H9 (cell line): ENCODE data around the gene ARHGAP8. TPM values are rescaled to one million over a fixed set of nuclear protein-coding genes. Genes with fewer than 3 reads are reported as not detected.

ENCODE experiments used
- DNase-seq: peaks from one replicate; pipeline ENCODE4 v3.0.0-alpha.2; 2017
- H2AFZ ChIP-seq: one replicate; pipeline ENCODE4 v1.6.1; 2013; ENCODE audit warnings: mild to moderate bottlenecking, low read length, control low read depth, moderate library complexity
- H2AK5ac ChIP-seq: 2 replicates; pipeline ENCODE4 v1.6.1; 2013; ENCODE audit warnings: low read length, control low read depth, mixed read lengths; ENCODE audit not compliant: insufficient read length
- H2BK120ac ChIP-seq: one replicate; pipeline ENCODE4 v1.6.1; 2013; ENCODE audit warnings: low read depth, mild to moderate bottlenecking, low read length, control low read depth, inconsistent platforms; ENCODE audit not compliant: poor library complexity, severe bottlenecking
- H2BK12ac ChIP-seq: 2 replicates; pipeline ENCODE4 v1.6.1; 2013; ENCODE audit warnings: low read length, control low read depth, mixed read lengths, low read depth; ENCODE audit not compliant: insufficient read length
- H2BK15ac ChIP-seq: 2 replicates; pipeline ENCODE4 v1.6.1; 2013; ENCODE audit warnings: low read depth, low read length, control low read depth
- H2BK20ac ChIP-seq: one replicate; pipeline ENCODE4 v1.6.1; 2013; ENCODE audit warnings: low read depth, mild to moderate bottlenecking, low read length, control low read depth, inconsistent platforms; ENCODE audit not compliant: poor library complexity, severe bottlenecking
- H2BK5ac ChIP-seq: 2 replicates; pipeline ENCODE4 v1.6.1; 2013; ENCODE audit warnings: low read length, control low read depth, mixed read lengths; ENCODE audit not compliant: insufficient read length
- H3K14ac ChIP-seq: 2 replicates; pipeline ENCODE4 v1.6.1; 2013; ENCODE audit warnings: low read length, control low read depth; ENCODE audit not compliant: insufficient read depth
- H3K18ac ChIP-seq: 2 replicates; pipeline ENCODE4 v1.6.1; 2013; ENCODE audit warnings: low read depth, mild to moderate bottlenecking, mixed read lengths, low read length, control low read depth; ENCODE audit not compliant: insufficient read length
- H3K23ac ChIP-seq: 2 replicates; pipeline ENCODE4 v1.6.1; 2013; ENCODE audit warnings: low read length, control low read depth, mixed read lengths, low read depth; ENCODE audit not compliant: insufficient read length
- H3K23me2 ChIP-seq: 2 replicates; pipeline ENCODE4 v1.6.1; 2013; ENCODE audit warnings: low read depth, mild to moderate bottlenecking, mixed read lengths, low read length, control low read depth; ENCODE audit not compliant: insufficient read length, poor library complexity, severe bottlenecking
- H3K27ac ChIP-seq: 2 replicates; pipeline ENCODE4 v1.5.1; 2013; ENCODE audit warnings: low read length, control low read depth, mixed read lengths, low read depth; ENCODE audit not compliant: insufficient read length
- H3K27me3 ChIP-seq: 2 replicates; pipeline ENCODE4 v1.6.1; 2013; ENCODE audit warnings: low read length, control low read depth, inconsistent platforms; ENCODE audit not compliant: insufficient read depth
- H3K4ac ChIP-seq: 2 replicates; pipeline ENCODE4 v1.6.1; 2013; ENCODE audit warnings: low read depth, mild to moderate bottlenecking, control low read depth, inconsistent platforms, low read length, moderate library complexity
- H3K4me1 ChIP-seq: 2 replicates; pipeline ENCODE4 v1.6.1; 2013; ENCODE audit warnings: low read length, control low read depth, inconsistent platforms; ENCODE audit not compliant: insufficient read depth
- H3K4me2 ChIP-seq: 2 replicates; pipeline ENCODE4 v1.6.1; 2013; ENCODE audit warnings: low read length, control low read depth, mixed read lengths; ENCODE audit not compliant: insufficient read length, insufficient read depth
- H3K56ac ChIP-seq: 2 replicates; pipeline ENCODE4 v1.6.1; 2013; ENCODE audit warnings: low read depth, mild to moderate bottlenecking, mixed read lengths, low read length, control low read depth; ENCODE audit not compliant: insufficient read length
- H3K79me1 ChIP-seq: 2 replicates; pipeline ENCODE4 v1.6.1; 2013; ENCODE audit warnings: low read depth, mild to moderate bottlenecking, moderate library complexity, low read length, control low read depth, inconsistent platforms; ENCODE audit not compliant: insufficient read depth, poor library complexity, severe bottlenecking
- H3K79me2 ChIP-seq: 2 replicates; pipeline ENCODE4 v1.6.1; 2013; ENCODE audit warnings: low read length, control low read depth, inconsistent platforms; ENCODE audit not compliant: insufficient read depth
- H3K9ac ChIP-seq: 2 replicates; pipeline ENCODE4 v1.6.1; 2013; ENCODE audit warnings: low read length, control low read depth, mixed read lengths; ENCODE audit not compliant: insufficient read length; ENCODE audit errors: extremely low read depth
- H3K9me3 ChIP-seq: one replicate; pipeline ENCODE4 v1.6.1; 2013; ENCODE audit warnings: low read depth, low read length, inconsistent platforms; ENCODE audit not compliant: control insufficient read depth
- H3T11ph ChIP-seq: one replicate; pipeline ENCODE4 v1.6.1; 2013; ENCODE audit warnings: mild to moderate bottlenecking, low read length, control low read depth, inconsistent platforms
- H4K20me1 ChIP-seq: one replicate; pipeline ENCODE4 v1.6.1; 2013; ENCODE audit not compliant: control insufficient read depth, insufficient read length, insufficient read depth
- H4K5ac ChIP-seq: 2 replicates; pipeline ENCODE4 v1.6.1; 2013; ENCODE audit warnings: low read depth, mild to moderate bottlenecking, mixed read lengths, low read length, control low read depth; ENCODE audit not compliant: insufficient read length
- H4K8ac ChIP-seq: replicated peaks from 2 replicates; pipeline ENCODE4 v1.6.1; 2013; ENCODE audit warnings: low read length, control low read depth, mixed read lengths, low read depth; ENCODE audit not compliant: insufficient read length
- H4K91ac ChIP-seq: 2 replicates; pipeline ENCODE4 v1.6.1; 2013; ENCODE audit warnings: low read depth, mild to moderate bottlenecking, moderate library complexity, mixed read lengths, low read length, control low read depth; ENCODE audit not compliant: insufficient read length
- H3K27ac Mint-ChIP-seq, 3 experiments: 2 replicates in 2 of 3; 3 replicates in 1 of 3; pipeline ENCODE4 v1.8.0; 2020 to 2021; ENCODE audit warnings: mixed read lengths in 3 of 3, mild to moderate bottlenecking in 1 of 3, moderate library complexity in 1 of 3
- H3K27me3 Mint-ChIP-seq: 2 replicates; pipeline ENCODE4 v1.8.0; 2021; ENCODE audit warnings: low read depth, mild to moderate bottlenecking, moderate library complexity, mixed read lengths
- H3K36me3 Mint-ChIP-seq, 3 experiments: 2 replicates in 2 of 3; 3 replicates in 1 of 3; pipeline ENCODE4 v1.8.0; 2020 to 2021; ENCODE audit warnings: low read depth in 3 of 3, mixed read lengths in 3 of 3; ENCODE audit not compliant: insufficient read depth in 1 of 3
- H3K4me1 Mint-ChIP-seq, 2 experiments: 2 replicates each; pipeline ENCODE4 v1.8.0; 2020; ENCODE audit warnings: mixed read lengths in 2 of 2
- H3K4me3 Mint-ChIP-seq, 2 experiments: 2 replicates in 1 of 2; 3 replicates in 1 of 2; pipeline ENCODE4 v1.8.0; 2020 to 2021; ENCODE audit warnings: mild to moderate bottlenecking in 2 of 2, mixed read lengths in 2 of 2, moderate library complexity in 1 of 2
- H3K9me3 Mint-ChIP-seq, 2 experiments: 2 replicates in 1 of 2; 3 replicates in 1 of 2; pipeline ENCODE4 v1.8.0; 2020; ENCODE audit warnings: mild to moderate bottlenecking in 2 of 2, mixed read lengths in 2 of 2, moderate library complexity in 1 of 2
- CTCF ChIP-seq: fragments of 200-600 bp; sonication (generic); conservative IDR thresholded peaks from 3 replicates; pipeline ENCODE4 v1.8.0; 2021; ENCODE audit warnings: antibody characterized with exemption, mild to moderate bottlenecking
- WGBS: extraction: QIAGEN DNeasy Blood & Tissue Kit; methylation state at CpG from one replicate; pipeline ENCODE4 v1.1.7; 2013; ENCODE audit warnings: missing lambda C conversion rate, low lambda C conversion rate, mixed read lengths; ENCODE audit not compliant: insufficient read length; ENCODE audit errors: extremely low coverage; 5-methylcytosine and 5-hydroxymethylcytosine counted together
- total RNA-seq: library from RNA; stranded (reverse); gene quantifications from 2 replicates; pipeline ENCODE4 v1.2.1, GENCODE V29; 2021

Gene ARHGAP8
- total RNA-seq, 1 experiment from 2014 or later = 35.4 TPM

GRCh38 chr22:44743247-44743646, 9.1 kb upstream of the ARHGAP8 start:
- H4K5ac ChIP-seq = no peak overlapping the region
- WGBS = no CpG with 5 or more reads among the region's 11 CpGs
- Mint-ChIP-seq H3K9me3 (0 out of 5 replicates have a peak, but pooled peaks cover 0 to 2% of the 10 kb centered on the region in 2 experiments), H3K36me3 (no peaks in the 10 kb centered on the region; a peak in 1 of 7 replicates), H3K4me3 (no peak overlapping the region), H3K4me1 (peaks cover 22 to 32% of the 10 kb centered on the region in 2 experiments), H3K27me3 (peaks cover 39% of the 10 kb centered on the region), H3K27ac (no peak overlapping the region)
- no peak overlapping the region for H3K56ac ChIP-seq
- H2AFZ ChIP-seq = no peak overlapping the region
- no peak overlapping the region for H2BK5ac ChIP-seq
- no peak overlapping the region for H3K27ac ChIP-seq
- H3K27me3 ChIP-seq = no peaks in the 10 kb centered on the region
- no peak for TF ChIP-seq CTCF
- H2BK12ac ChIP-seq = no peak overlapping the region
- no peak overlapping the region for H3T11ph ChIP-seq
- no peaks in the 10 kb centered on the region for H3K79me2 ChIP-seq
- no peak overlapping the region for H3K23ac ChIP-seq
- no peak overlapping the region for H2BK15ac ChIP-seq
- no peak overlapping the region for H3K4ac ChIP-seq
- H4K91ac ChIP-seq = no peak overlapping the region
- H3K14ac ChIP-seq = no peak overlapping the region
- no peak overlapping the region for H3K4me2 ChIP-seq
- no peaks in the 10 kb centered on the region for H3K9me3 ChIP-seq
- no peaks in the 10 kb centered on the region for H3K23me2 ChIP-seq
- H2BK120ac ChIP-seq = no peak overlapping the region
- no peaks in the 10 kb centered on the region for H4K20me1 ChIP-seq
- no peaks in the 10 kb centered on the region for H3K79me1 ChIP-seq
- no peak overlapping the region for H2AK5ac ChIP-seq
- H2BK20ac ChIP-seq = no peak overlapping the region
- H3K4me1 ChIP-seq = peaks cover 4% of the 10 kb centered on the region; the same call in 1 of the 2 replicates
- no peak overlapping the region for H4K8ac ChIP-seq
- no peak for DNase-seq
- H3K18ac ChIP-seq = no peak overlapping the region
- H3K9ac ChIP-seq = no peak overlapping the region
